ENCODE measurements around the gene ITGA1.

Gene ITGA1

DNA sequence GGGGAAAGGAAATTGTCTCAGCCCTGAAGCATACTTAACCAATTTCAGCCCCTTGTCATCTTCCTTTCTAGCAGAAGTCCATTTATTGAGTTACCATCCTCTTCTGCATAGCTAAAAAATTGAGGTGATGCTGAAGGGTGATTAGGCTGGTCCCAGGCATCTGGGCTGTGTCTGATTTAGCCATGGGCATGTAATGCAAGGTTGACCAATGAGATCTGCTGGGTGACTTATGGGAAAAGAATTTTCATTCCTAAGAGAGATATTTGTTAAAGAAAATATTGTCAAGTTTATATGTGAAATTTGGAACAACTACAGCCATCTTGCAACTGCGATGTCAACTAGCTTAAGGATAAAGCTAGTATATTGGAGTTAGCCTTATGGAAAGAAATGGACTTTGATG, 206.6 kb downstream of the ITGA1 start:
- DNase-seq (ENCODE audit: low spot score): no peak
- TF ChIP-seq, protein P1, sequence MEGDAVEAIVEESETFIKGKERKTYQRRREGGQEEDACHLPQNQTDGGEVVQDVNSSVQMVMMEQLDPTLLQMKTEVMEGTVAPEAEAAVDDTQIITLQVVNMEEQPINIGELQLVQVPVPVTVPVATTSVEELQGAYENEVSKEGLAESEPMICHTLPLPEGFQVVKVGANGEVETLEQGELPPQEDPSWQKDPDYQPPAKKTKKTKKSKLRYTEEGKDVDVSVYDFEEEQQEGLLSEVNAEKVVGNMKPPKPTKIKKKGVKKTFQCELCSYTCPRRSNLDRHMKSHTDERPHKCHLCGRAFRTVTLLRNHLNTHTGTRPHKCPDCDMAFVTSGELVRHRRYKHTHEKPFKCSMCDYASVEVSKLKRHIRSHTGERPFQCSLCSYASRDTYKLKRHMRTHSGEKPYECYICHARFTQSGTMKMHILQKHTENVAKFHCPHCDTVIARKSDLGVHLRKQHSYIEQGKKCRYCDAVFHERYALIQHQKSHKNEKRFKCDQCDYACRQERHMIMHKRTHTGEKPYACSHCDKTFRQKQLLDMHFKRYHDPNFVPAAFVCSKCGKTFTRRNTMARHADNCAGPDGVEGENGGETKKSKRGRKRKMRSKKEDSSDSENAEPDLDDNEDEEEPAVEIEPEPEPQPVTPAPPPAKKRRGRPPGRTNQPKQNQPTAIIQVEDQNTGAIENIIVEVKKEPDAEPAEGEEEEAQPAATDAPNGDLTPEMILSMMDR (conservative IDR thresholded peaks at IDR 0.05; ENCODE audit: low read depth): no peak
- H3K27ac ChIP-seq: no peak overlapping the region
- POLR2A ChIA-PET (ENCODE audit: low non-redundant PET): no interaction called here
- CTCF ChIA-PET: interaction anchor here (0.7 kb wide), 1 partner anchor 34 kb away, joined by 3 read pairs; no protein-coding TSS in a partner anchor

GRCh38 chr5:52995095-52995494, 207.4 kb downstream of the ITGA1 start:
- POLR2A ChIA-PET (ENCODE audit: low non-redundant PET): no interaction called here
- TF ChIP-seq, protein P1 (conservative IDR thresholded peaks at IDR 0.05; ENCODE audit: low read depth): no peak
- no peak for DNase-seq (ENCODE audit: low spot score)
- H3K27ac ChIP-seq: no peak overlapping the region
- CTCF ChIA-PET: no interaction called here

DNA sequence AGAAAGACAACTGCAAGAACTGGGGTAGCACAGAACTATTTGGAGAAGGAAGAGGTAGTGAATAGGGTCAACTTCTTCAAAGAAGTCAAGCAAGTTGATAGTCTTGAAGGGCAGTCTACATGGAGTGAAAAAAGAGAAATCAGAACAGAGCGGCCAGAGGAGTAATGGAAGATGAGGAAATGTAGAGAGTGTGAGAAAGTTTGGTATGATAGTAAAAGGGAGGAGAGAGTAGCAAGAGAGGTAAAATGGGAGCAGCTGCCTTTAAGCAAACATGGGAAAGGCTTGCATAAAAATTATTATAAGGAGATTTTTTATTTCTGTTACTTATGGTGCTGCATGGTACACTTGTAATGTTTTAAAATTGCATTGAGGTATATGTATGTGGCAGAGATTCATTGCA, 208.2 kb downstream of the ITGA1 start:
- TF ChIP-seq, protein P1 (conservative IDR thresholded peaks at IDR 0.05; ENCODE audit: low read depth): no peak
- ChIA-PET CTCF (interaction anchor here (0.6 kb wide), 1 partner anchor 44 kb away, joined by 4 read pairs; no protein-coding TSS in a partner anchor), POLR2A (ENCODE audit: low non-redundant PET) (no interaction called here)
- no peak for DNase-seq (ENCODE audit: low spot score)
- no peak overlapping the region for H3K27ac ChIP-seq

DNA sequence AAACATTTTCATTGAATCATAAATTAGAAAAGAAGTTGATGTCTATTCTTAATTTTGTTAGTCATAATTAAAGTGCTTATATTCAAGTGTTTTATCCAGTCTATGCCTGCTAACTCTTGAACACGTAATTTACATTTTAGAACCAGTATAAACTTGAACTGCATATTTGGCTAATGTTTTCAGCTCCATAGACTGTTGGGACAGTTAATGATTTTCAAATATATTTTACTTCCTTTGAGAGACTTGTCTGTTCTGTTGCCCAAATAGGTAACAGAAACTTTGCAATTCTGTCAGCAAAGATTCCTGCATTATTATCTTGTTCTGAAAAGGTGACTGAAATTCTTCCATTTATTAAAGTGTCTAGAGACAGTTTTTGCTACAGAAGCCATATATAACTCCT, 209.3 kb downstream of the ITGA1 start:
- ChIA-PET POLR2A (ENCODE audit: low non-redundant PET) (no interaction called here), CTCF (interaction anchor here (0.6 to 1.0 kb wide), 2 partner anchors 18 to 53 kb away, joined by 3 read pairs; no protein-coding TSS in a partner anchor)
- H3K27ac ChIP-seq: no peak overlapping the region
- no peak for DNase-seq (ENCODE audit: low spot score)
- TF ChIP-seq, protein P1 (conservative IDR thresholded peaks at IDR 0.05; ENCODE audit: low read depth): no peak

GRCh38 chr5:52997424-52997823, 209.7 kb downstream of the ITGA1 start:
- no peak for DNase-seq (ENCODE audit: low spot score)
- ChIA-PET CTCF (interaction anchor here (1.0 kb wide), 1 partner anchor 17 kb away, joined by 3 read pairs; no protein-coding TSS in a partner anchor), POLR2A (ENCODE audit: low non-redundant PET) (no interaction called here)
- H3K27ac ChIP-seq: no peak overlapping the region
- TF ChIP-seq, protein P1 (conservative IDR thresholded peaks at IDR 0.05; ENCODE audit: low read depth): no peak

DNA sequence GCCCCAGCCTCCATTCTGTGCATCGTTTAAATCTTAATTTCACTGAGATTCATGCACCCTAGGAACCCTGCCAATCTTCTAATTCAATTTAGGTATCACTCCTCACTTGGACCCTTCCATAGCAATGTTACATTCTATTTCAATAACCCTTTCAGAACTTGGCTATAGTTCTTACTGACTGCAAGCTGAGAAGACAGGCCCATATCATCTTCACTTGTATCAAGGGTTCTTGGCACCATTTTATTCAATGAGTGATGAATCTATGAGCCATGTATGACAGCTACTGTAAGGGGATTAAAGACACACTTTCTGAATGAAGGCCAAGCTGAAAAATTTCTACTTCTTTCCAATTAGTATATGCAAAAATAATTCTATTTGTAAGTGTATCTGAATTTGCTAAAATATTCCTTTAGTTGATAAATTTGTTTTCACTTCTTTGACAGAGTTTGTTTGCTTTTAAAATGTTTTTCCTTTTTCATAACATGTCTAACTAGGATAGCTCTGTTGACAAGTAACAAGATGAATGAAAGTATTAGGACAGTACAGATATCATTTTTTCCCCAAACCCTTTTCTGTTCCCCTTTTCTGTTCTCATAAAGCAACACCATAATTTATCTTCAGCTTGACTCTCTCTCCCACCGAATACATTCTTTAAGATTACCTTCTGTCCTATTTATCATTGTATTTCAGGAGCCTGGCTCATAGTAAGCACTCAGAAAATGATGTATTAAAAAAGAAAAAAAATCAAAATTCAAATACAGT, 211.0 kb downstream of the ITGA1 start:
- TF ChIP-seq, protein P1 (conservative IDR thresholded peaks at IDR 0.05; ENCODE audit: low read depth): no peak
- ChIA-PET POLR2A (ENCODE audit: low non-redundant PET) (no interaction called here), CTCF (interaction anchor here (0.6 to 1.5 kb wide), 4 partner anchors 8 to 215 kb away, joined by 3 to 9 read pairs (median 3); partner anchors contain the start of gene ITGA2)
- no peak overlapping the region for H3K27ac ChIP-seq
- DNase-seq (ENCODE audit: low spot score): no peak
